Peyer's patch (tissue), 4 donors: ENCODE measurements around the gene KDM4C. TPM values are rescaled to one million over a fixed set of nuclear protein-coding genes. Genes with fewer than 3 reads are reported as not detected.
"Not testable (repeated sequence)": the region's sequence is repeated elsewhere in the genome, so short reads cannot be mapped to it uniquely, and the experiment has no call there.

Experiments
- DNase-seq, 3 donors: peaks; one replicate each; pipeline ENCODE4 v3.0.0-alpha.2; 2017 to 2019
- H3K27ac ChIP-seq, 4 donors: fragments of 200-600 bp; sonication (generic); one replicate each; pipeline ENCODE4 v1.5.1; 2016 to 2019
- H3K27me3 ChIP-seq, 2 donors: fragments of 200-600 bp; sonication (generic); one replicate each; pipeline ENCODE4 v1.5.1; 2019
- H3K36me3 ChIP-seq, 3 donors: fragments of 200-600 bp; sonication (generic); one replicate each; pipeline ENCODE4 v1.5.1; 2016 to 2019
- H3K4me1 ChIP-seq, 4 donors: fragments of 200-600 bp; sonication (generic); one replicate each; pipeline ENCODE4 v1.5.1; 2016 to 2019
- H3K4me3 ChIP-seq, 4 donors: fragments of 200-600 bp; sonication (generic); 1 replicate in 3 of 4; 2 replicates in 1 of 4; pipeline ENCODE4 v1.5.1; 2016 to 2019; ENCODE audit warnings: mild to moderate bottlenecking in 1 of 4
- H3K9me3 ChIP-seq, 4 donors: fragments of 200-600 bp; sonication (generic); one replicate each; pipeline ENCODE4 v1.5.1; 2016 to 2019; ENCODE audit warnings: mild to moderate bottlenecking in 1 of 4
- POLR2A ChIP-seq, 2 donors: fragments of 450-650 bp; IDR thresholded peaks; one replicate each; pipeline ENCODE4 v1.5.1; 2017; ENCODE audit warnings: antibody characterized with exemption in 2 of 2, mild to moderate bottlenecking in 2 of 2, moderate library complexity in 2 of 2
- total RNA-seq, 4 donors: library from RNA; depleted of rRNA; stranded (reverse); fragments of >200 nt; gene quantifications; one replicate each; pipeline ENCODE4 v1.1.0, GENCODE V29; 2016
- TF ChIP-seq, protein P1 (sequence below), 6 experiments: fragments of 450-650 bp in 4 of 6; fragments of 200-600 bp in 2 of 6; sonication (generic) in 1 of 6; IDR thresholded peaks; one replicate each; pipeline ENCODE4 v1.5.1; 2017 to 2019; ENCODE audit warnings: antibody characterized with exemption in 6 of 6, mild to moderate bottlenecking in 3 of 6, moderate library complexity in 1 of 6

KDM4C gene
- total RNA-seq, 4 donors from 2014 or later, result 90.7 to 125 (median 107) TPM

DNA sequence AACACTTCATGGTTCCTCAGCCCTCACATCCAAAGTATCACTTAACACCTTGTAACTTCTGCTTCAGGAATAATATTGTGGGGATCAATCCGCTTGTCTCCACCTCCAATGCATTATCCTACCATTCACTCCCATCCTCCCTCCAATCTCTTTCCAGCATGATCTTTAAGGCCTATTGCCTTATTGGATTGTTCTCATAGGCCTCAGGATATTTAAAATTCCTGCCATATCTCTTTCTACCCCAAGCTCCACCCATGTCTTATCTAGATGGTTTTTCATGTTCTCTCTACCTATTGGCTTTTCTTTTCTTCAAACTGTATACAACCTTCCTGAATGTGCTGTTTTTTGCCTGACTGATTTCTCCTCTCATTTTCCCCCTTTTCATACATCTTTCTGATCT, 7.2 kb downstream of the KDM4C start:
- H3K4me1 ChIP-seq, result peaks cover 0 to 16% (median 1%) of the 10 kb centered on the region in 4 donors
- no peak overlapping the region for H3K4me3 ChIP-seq
- DNase-seq, result no peak
- H3K36me3 ChIP-seq, result no peaks in the 10 kb centered on the region
- H3K27me3 ChIP-seq, result no peaks in the 10 kb centered on the region
- TF ChIP-seq, protein P1, sequence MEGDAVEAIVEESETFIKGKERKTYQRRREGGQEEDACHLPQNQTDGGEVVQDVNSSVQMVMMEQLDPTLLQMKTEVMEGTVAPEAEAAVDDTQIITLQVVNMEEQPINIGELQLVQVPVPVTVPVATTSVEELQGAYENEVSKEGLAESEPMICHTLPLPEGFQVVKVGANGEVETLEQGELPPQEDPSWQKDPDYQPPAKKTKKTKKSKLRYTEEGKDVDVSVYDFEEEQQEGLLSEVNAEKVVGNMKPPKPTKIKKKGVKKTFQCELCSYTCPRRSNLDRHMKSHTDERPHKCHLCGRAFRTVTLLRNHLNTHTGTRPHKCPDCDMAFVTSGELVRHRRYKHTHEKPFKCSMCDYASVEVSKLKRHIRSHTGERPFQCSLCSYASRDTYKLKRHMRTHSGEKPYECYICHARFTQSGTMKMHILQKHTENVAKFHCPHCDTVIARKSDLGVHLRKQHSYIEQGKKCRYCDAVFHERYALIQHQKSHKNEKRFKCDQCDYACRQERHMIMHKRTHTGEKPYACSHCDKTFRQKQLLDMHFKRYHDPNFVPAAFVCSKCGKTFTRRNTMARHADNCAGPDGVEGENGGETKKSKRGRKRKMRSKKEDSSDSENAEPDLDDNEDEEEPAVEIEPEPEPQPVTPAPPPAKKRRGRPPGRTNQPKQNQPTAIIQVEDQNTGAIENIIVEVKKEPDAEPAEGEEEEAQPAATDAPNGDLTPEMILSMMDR (IDR thresholded peaks at IDR 0.05), result no peak
- TF ChIP-seq POLR2A (IDR thresholded peaks at IDR 0.05), result no peak
- H3K9me3 ChIP-seq, result no peaks in the 10 kb centered on the region
- no peak overlapping the region for H3K27ac ChIP-seq

DNA sequence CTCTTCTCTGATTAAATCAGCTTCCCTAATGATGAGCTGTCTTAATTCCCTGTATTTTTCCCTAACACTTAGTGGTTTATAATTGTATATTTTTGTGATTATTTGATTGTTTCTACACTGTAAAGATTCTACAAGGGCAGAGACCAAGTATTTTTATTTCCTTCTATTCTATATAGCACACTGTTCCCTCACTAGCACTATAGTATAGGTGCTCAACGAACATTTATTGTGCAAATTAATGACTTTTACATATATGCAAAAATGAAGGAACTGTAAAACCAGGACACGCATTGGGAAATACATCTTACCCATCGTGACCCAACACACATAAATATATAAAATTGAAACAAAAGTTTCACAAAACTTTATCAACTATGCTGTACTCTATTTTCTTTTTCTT, 7.6 kb downstream of the KDM4C start:
- Histone ChIP-seq H3K27ac (no peak overlapping the region), H3K27me3 (no peaks in the 10 kb centered on the region), H3K36me3 (no peaks in the 10 kb centered on the region), H3K9me3 (no peaks in the 10 kb centered on the region), H3K4me1 (peaks cover 0 to 14% (median 0%) of the 10 kb centered on the region in 4 donors), H3K4me3 (no peak overlapping the region)
- TF ChIP-seq, protein P1 (IDR thresholded peaks at IDR 0.05), result no peak
- no peak for TF ChIP-seq POLR2A (IDR thresholded peaks at IDR 0.05)
- no peak for DNase-seq

DNA sequence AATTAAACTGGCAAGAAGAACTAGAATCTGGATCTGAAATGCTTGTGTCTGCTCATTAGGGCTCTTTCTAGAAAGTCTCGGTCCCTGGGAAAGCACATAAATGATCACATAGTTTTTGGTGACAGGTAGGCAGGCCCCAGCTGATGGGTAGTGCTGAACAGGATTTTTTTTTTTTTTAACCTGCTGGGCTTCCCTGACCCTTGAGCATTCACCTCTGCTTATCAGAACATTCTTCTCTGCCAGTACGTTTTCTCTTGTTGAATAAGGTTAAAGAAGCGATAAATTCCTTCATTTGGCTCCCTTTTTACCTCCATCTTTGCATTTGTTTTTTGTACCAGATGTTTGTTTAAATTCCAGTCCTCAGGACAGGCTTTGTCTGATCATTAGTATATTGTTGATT, 8.8 kb downstream of the KDM4C start:
- Histone ChIP-seq H3K4me3 (no peak overlapping the region), H3K27me3 (no peaks in the 10 kb centered on the region), H3K27ac (no peak overlapping the region), H3K36me3 (no peaks in the 10 kb centered on the region), H3K9me3 (no peaks in the 10 kb centered on the region), H3K4me1 (peaks cover 0 to 9% (median 0%) of the 10 kb centered on the region in 4 donors)
- no peak for DNase-seq
- TF ChIP-seq, protein P1 (IDR thresholded peaks at IDR 0.05), result no peak

DNA sequence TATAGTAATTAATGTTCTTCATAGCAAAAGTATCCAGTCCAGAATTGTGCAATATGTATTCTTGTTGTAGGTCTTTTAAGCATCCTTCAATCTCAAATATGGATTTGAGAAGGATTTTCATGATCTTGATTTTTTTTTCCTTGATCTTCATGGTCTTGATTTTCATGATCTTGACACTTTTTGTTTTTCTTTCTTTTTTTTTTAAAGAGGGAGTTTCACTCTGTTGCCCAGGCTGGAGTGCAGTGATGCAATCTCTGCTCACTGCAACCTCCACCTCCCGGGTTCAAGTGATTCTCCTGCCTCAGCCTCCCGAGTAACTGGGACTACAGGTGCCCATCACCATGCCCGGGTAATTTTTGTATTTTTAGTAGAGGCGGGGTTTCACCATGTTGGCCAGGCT, 10.8 kb downstream of the KDM4C start:
- H3K36me3 ChIP-seq, H3K4me1 ChIP-seq, H3K4me3 ChIP-seq, DNase-seq, H3K9me3 ChIP-seq, H3K27me3 ChIP-seq, H3K27ac ChIP-seq: not testable (repeated sequence)

DNA sequence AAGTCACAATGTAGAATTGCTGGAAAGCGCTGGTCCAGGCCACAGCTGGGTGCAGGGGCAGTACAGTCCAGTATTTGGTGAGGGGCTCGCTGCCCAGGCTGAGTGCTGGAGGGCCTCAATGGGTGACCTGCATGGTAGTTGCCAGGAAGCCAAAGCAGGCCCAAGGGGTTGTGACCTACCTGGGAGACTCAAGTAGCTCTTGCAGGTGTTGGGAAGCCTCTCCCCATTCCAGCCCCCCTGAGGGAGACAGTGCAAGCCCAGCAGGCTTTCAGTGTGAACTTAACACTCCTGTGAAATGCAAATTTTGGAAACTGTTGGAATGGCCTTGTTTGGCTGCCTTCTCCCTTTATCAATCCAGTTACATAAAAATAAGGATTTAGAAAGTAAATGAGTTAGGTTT, 13.9 kb downstream of the KDM4C start:
- TF ChIP-seq, protein P1 (IDR thresholded peaks at IDR 0.05), result no peak
- TF ChIP-seq POLR2A (IDR thresholded peaks at IDR 0.05), result no peak
- DNase-seq, result no peak

DNA sequence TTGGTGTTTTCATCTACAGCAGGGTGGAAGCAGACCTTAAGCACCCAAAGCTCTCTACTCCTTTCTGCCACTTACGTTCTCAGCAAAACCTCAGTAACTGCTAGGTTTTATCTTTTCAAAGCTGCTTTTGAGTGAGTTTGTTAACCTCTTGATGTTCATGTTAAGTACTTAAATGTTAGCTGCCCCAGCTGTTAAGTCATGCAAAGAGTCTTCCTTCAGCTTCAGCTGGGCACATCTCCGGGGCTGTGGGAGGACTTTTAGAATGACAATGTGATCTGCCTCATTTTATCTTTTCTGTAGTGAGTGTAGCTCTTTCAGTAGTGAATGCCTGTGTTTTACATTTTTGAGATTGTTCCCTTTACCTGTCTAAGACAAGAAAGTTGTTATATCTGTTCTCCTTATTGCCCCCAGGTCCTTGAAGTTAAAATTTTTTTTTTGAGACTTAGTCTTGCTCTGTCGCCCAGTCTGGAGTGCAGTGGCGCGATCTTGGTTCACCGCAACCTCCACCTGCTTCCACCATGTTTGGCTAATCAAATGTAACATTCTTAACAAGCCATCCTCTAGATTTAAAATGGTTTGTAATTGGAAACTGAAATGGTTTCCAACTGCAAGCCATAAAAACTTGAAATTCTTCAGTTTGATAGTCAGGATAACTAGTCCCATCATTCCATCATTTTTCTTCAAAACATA, 19.6 kb downstream of the KDM4C start:
- TF ChIP-seq, protein P1 (IDR thresholded peaks at IDR 0.05), result no peak
- no peak for TF ChIP-seq POLR2A (IDR thresholded peaks at IDR 0.05)
- Histone ChIP-seq H3K27ac (no peak overlapping the region), H3K36me3 (no peaks in the 10 kb centered on the region), H3K4me3 (no peak overlapping the region), H3K4me1 (peaks cover 0 to 26% (median 12%) of the 10 kb centered on the region in 4 donors), H3K27me3 (no peaks in the 10 kb centered on the region), H3K9me3 (no peaks in the 10 kb centered on the region)
- DNase-seq, result no peak

More for the DNA sequence above, 13.9 kb downstream of the KDM4C start:
- Histone ChIP-seq H3K36me3 (no peaks in the 10 kb centered on the region), H3K4me3 (no peak overlapping the region), H3K4me1 (no peaks in the 10 kb centered on the region), H3K9me3 (no peaks in the 10 kb centered on the region), H3K27ac (no peak overlapping the region), H3K27me3 (no peaks in the 10 kb centered on the region)
